ENCODE data around the gene POFUT2.

GRCh38 chr21:45277101-45278045, 10.3 kb downstream of the POFUT2 start:
- no peak for TF ChIP-seq ZNF274 (IDR thresholded peaks at IDR 0.05; ENCODE audit: low read depth, low read length)
- no peak for TF ChIP-seq YY1 (IDR thresholded peaks at IDR 0.05; ENCODE audit: insufficient read depth, insufficient read length)
